ENCODE results near the gene TNS1.

The TNS1 gene

DNA sequence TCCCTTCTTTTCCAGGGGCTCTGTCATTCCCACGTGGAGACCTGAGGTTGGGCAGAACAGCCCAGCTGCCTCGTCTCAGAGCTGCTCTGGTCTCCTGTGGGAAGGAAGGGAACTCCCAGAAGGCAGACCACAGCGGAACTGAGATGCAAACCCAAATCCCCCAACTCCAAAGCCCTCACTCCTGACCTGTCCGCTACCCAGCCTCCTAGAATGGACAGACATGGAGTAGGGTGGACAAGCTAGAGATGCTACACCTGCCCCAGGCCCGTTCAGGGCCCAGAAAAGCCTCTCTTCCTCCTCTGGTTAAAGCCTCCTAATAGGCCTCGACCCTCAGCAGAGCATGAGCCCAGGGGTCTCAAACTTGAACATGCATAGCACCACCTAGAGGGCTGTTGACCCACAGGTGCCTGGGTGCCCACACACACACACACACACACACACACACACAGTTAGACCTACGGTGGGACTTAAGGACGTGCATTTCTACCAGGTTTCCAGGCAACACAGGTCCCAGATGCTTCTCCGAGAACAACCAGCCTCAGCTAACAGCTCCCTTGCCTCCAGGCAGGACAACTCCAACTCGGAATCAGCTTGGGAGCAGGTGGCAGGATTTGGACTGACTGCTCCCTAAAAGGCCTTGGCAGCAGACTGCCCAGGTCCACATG lies 93.5 kb downstream of the TNS1 start:
- no peak for DNase-seq

DNA sequence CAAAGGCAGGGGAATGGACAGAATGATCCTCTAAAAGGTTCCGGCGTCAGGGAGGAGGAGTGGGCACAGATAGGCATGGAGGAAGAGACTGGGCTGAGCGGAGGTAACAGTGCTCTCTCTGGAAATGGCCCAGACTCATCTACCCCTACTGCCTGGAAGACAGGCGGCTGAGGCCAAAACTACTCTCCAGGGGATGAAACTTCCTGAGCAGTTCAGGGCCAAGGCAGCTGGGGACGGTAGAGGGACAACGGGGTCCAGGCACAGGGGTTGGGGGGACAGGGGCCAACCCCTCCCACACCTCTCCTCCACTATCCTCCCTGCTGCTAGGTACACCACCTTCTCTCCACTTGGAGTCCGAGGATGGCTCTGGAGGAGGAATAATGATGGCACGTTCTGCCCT lies 94.3 kb downstream of the TNS1 start:
- DNase-seq: no peak

DNA sequence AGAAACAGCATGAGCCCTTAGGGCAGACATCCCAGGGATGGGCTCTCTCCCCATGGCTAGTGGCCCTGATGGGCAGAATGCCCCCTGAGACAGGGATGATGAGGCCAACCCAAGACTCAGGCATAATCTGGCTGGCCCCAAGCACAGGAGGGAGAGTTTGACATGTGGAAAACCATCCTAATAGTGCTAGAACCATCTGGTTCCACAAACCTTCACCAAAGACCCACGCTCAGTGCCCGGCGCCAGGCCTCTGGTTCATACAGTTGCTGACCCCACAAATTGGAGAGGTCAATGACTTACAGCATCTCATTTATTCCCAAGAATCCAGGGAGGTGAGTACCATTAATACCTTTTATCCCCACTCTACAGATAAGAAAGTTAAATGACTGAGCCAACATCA lies 95.5 kb downstream of the TNS1 start:
- no peak for DNase-seq

DNA sequence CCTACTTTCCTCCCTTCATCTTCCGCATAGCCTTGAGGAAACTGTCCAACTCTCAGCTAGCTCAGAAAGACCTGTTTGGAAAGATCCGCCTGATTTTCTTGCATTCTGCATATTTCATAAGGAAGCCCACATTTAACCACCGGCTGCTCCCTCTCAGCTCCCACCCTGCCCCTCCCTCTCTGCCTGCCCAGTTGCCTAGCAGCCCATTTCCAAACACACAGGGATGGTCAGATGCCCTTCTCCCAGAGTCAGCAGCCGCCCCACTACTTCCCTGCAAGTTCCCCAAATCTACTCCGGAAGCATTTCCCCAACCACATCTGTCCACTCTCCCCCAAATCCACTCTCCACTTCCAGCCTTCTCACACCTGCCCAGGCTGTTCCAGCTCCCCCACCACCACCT lies 96.0 kb downstream of the TNS1 start:
- no peak for DNase-seq

DNA sequence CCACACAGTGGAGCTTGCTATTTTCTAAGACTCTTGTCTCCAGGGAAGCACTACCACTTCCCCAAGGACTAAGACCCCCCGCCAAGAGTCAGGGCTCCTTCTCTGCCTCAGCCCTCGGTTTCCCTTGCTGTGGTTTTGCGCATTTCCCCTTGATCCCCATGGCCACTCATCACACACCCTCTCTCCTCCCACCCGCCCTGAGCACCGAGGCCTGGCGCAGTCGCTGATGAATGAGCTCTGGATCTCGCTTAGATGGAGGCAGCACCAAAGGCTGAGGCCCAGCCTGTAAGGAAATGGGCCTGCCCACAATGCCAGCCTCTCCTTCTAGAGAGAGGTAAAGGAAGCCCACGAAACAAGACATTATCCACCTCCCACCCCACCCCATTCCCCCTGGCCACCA lies 96.9 kb downstream of the TNS1 start:
- no peak for DNase-seq

DNA sequence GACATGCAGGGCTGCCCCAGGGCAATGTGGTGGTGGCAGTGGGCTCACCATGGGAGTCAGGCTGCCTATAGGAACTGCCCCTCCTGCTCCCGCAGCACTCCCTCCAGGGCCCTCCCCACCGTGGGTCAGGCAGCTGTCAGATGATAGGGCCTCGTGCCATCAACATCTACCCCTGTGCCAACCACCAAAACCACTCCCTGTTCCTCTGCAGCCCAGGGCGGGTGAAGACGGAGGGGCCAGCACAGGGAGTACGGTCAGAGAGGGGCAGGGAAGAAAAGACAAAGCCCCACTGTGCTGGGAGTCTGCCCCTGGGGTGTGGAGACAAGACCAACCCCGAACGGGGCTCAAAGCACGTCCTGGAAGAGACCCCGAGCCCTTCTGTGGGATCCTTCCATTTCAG lies 97.4 kb downstream of the TNS1 start:
- DNase-seq: no peak

DNA sequence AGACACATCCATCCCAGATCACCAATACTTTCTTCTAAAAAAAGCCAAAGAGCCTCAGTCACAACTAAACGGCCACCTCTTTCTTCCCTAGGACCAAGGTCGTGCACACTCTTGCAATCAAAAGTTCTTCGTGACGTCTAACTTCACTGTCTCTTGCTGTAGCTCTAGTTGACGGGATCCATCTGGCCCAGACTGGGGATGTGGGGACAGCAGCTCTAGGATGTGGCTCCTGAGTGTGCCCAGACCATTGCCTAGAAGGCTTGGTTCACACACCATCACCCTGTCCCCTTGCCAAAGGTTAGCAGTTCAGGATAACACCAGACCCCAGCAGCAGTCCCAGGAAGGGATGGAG lies 98.2 kb downstream of the TNS1 start:
- DNase-seq: no peak

DNA sequence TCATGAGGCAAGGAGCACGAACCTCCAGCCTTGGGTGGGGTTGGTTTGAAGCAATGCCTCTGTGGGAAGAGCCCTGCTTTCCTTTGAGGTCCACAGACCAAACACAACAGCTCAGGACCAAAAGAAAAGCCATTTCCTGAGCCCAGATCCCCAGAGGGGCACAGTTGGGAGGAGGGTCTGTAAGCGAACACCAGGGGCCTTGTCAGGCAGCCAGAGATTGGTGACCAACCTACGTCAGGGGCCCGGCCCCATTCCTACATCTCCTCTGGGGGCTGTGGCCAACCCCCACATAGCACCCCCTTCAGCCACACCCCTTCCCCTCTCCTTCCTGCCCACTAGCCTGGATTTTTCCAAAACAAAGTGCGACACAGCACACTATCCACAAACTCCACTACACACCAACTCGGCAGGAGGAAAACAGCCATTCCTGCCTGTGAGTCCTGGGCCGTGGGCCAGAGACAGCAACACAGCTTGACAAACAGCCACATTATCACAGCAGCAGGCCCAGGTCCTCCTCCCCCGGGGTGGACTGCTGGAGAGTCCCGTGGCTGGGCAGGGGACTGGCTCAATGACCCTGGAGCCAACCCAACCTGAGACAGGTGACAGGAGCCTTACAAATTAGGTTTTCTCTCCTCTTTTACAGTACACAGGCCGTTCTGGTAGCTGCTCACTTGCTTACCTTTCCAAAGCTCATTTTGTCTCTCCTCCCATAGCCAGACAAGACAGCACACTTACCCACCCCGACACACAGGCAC lies 98.8 kb downstream of the TNS1 start:
- DNase-seq: no peak

DNA sequence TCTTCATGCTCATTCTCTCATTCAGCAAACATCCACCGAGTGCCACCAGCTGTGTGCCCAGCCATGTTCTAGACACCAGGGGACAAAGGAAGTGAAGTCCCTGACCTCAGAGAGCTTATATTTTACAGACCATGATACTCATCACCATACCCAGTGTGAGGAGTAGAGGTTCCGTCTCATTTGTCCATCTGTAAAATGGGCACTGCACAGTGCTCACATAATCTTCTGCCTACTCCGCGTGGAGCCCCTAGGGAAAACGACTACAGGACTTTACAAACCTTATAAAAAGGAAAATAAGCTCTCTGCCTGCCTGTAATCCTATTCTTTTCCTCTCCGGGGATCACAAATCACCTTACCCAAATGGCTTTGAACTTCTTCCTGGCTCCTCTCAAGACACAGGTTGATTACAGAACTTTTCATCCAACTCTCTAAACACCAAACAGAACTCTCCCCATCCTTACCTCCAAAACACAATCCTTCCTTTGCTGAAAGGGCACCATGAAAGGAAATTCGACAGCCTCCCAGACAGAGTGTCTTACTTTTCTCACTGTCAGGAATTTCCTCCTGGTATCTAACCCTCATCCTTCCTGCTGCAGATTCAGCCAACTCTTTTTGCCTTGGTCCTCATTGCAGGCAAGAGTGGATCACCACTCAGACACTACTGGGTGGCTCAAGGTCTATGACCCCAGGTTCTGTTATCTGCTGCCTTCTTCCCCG lies 99.5 kb downstream of the TNS1 start:
- no peak for DNase-seq

DNA sequence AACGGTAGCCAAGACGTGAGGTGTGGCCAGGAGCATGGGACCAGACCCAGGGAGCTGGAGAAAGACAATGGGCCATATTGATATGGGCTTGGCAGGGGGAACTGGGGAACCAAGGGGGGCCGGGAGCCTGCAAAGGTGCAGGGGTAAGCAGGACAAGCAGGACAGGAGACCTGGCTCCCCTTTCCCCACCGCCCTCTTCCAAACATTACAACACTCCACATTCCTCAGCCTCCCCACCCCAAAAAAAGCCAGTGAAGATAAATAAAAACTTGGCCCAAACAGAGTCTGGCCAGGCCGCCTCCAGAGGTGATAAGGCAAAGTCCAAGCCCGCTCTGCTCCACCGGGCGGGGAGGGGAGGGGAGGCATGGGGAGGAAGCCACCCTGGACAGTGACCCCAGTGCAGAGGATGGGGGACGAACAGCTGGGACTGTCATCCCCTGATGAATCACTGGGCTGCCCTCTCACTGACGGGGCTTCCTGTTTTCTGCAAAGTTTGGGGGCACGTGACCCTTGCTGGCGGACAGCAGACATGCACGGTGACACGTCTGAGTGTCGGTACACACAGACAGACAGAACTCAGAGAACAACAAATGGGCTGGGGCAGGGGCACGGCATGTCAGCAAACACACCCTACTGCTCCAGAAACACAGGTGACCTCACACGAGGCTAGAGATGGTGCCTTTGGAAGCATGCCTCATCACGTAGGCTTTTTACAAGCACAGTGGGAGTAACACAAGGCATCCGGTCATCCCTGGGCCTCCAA lies 100.2 kb downstream of the TNS1 start:
- DNase-seq: no peak

DNA sequence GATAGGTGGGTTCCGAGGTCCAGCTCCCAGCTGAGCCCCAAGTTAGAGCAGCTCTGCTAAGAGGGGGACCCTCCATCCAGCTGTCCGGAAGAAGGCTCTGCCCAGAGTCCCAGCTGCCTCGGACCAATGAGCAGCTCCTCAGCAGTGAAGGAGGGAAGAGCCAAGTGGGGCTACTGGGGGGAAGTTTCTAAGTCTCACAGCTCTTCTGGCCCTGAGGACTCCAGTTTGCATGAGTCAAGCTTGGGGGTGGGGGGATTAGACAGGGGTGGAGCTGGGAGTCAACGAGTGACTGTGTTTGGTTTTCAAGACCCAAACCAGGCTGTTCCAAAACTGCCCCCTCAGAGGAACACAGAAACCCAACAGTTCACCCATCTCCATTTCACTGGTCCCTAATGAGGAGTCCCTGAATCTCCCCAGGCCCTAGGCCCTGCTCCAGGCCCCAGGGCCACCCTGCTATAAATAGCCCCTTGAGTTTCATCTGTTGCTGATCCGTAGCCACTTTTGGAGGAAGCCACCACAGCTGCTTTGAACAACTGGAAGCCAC lies 100.9 kb downstream of the TNS1 start:
- DNase-seq: no peak

DNA sequence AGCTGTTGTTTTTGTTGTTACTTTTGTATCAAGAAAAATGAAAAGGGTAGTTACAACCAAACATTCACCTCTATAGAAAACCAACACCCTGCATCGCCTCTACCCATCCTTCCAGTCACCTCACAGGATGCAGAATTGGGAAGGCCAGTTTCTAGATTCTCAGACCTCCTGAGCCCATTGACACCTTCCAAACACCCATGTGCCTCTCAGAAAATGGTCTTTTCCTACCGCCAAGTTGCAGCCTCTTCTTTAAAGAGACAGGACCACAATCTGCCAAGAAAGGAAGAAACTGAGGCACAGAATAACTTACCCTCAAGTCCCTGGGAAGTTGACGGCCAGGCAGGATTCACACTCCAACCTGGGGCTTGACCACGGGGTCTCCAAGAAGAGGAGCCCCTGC lies 101.4 kb downstream of the TNS1 start:
- no peak for DNase-seq

DNA sequence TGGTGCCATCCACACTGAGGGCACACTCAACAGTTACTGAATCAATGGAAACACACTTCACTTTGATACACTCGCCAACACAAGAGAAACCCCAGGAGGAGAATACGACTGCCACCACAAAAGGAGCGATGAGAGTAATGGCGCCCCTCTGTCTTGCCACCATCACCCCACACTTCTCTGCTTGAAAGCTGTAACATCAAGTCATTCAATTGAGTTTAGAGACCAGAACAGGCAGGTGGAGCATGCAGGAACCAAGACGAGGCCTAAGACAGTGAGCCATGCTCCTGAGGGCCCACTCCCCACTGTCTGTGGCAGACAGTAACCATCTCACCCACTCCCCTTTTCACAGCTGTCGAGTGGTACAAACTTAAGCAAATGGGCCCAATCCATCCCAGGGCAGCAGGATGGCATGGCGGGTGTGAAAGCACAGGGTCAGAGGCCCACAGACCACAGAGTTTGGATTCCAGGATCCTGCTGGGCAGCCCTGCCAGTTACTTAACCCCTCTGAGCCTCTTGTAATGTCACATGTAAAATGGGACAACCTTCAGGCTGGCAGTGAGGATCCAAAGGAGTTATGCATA lies 101.9 kb downstream of the TNS1 start:
- no peak for DNase-seq

DNA sequence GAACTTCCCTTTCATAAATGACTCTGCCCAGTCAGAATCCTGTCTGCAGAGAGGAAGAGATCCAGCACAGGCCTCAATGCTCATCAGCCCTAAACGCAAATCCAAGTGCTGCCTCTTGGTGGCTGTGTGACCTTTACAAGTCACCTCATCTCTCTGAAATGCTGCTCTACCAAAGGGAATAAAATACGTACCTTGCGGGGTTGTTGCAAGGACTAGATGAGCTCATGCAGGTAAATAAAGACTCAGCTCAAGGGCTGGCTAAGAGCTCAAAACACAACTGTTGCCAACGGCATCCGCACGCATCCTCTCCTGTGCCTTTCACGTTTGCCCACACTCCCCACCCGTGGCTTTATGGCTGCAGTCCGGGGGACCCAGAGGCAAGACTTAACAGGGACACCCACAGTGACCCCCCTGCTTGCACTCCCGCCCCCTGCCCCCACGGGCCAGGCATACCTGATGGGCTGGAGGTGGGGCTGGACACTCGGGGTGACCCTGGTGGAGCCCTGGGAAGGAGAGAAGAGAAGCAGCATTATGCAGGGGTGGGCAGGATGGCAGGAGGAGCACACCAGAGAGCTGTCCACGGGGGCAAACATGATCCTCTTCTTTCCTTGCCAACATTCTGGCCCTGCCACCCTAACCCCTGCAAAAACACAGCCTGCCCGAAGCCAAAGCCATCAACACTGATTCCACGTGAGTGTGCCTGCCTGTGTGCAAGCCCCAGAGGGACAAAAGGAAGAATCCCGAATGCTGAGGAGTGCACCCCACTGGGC lies 102.6 kb downstream of the TNS1 start:
- DNase-seq: no peak

DNA sequence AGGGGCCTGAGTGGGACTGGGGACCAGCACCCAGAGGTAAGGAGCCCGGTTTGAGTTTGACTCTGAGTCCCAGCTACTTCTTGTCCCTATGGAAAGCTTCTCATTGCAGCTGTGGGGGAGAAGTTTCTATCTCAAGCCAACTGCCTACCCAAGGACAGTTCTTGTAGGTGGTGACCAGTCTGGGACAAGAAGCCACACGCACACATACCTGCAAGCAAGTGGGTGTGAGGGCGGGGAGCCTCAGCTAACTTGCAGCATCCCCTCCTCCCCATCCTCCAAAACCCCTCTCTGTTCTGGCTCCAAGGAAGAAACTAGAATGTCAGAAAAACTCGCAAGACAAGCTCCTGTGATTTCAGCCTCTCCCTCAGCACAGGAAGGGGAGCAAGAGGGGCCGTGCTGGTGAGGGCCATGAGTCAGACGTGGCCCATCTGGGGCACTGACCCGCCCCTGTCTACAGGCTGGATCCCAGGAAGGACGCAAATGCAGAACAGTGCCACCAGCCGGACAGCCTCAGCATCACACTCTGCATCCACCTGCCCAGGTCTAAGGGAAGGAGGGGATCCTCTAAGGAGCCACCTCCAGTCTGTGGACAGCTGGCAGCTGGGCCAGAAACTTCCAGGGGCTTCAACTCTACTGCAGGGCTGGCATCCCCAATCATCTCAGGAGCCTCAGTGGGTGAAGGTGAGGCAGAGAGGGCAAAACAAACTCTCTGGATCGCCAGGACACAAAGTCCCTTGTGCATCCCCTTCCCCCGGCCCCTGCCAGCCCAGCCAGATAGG lies 103.4 kb downstream of the TNS1 start:
- peak; percentile 15 for DNase-seq

DNA sequence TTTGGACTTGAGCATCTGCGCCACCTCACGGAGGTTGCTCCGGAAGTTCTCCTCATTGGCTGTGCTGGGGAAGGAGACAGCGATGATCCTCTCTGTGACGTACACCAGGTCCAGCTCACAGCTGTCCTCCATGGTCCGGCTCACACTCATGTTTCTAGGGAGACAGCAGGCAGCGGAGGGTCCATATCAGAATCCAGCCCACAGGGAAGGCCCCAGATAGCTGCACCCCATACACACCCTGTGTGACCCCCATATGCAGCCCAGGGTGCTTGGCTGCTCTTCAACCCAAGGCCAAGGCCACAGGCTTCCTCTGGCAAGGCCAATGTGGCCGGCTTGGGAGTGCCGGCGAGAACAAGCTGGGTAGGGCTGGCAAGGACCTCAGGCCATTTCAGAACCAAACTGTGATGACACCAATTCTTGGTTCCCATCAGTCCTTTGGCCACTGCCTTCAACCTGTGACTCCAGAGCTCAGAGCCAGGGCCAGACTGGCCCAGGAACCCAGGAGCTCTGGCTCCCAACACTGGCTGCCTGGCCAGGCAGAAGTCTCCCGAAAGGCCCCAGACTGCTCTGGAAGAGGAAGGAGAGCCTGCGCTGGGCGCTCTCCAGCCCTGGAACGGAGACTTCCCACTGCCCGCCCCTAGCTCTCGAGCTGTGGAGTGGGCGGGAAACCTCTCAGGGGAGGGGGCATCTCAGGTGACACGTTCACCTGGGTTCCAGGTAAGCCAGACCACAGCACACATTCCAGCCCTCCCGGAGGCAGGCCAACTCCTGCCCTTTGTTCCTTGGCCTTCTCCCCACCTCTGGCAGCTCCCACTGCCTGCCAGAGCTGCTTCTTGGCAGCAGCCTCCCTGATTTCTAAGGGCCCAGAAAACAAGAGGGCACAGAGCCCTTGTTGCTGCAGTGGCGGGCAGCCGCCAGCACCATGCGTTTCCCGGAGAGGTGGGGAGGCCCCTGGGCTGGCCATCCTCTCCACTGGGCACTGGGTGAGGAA lies 104.7 kb downstream of the TNS1 start:
- no peak for DNase-seq

DNA sequence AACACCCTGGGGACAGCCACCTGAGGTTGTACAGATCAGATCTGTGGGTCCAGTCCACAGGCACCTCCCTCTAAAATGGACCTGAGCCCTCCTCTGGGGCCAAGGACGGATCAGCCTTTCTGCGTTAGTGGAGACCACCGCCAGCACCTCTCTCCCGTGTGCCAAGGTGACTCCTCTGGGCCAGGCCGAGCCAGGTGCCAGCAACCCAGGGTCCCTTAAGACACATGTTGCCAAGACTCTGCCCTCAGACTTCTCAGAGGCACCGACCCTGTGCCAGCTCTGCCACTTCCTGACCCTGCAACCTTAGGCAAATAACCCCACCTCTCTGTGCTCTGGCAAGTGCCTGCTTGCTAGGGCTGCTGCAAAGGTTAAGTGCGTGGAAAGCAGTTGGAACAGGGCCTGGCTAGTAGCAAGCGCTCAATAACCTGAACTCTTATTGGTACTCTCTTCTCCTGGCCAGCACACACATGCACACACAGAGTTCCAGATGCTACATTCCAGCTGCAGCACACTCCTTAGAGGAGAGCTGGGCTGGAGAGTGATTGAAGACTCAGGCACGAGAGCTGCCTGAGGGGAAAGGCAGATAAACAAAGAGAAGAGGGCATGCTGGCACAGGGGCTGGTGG lies 105.6 kb downstream of the TNS1 start:
- DNase-seq: no peak

DNA sequence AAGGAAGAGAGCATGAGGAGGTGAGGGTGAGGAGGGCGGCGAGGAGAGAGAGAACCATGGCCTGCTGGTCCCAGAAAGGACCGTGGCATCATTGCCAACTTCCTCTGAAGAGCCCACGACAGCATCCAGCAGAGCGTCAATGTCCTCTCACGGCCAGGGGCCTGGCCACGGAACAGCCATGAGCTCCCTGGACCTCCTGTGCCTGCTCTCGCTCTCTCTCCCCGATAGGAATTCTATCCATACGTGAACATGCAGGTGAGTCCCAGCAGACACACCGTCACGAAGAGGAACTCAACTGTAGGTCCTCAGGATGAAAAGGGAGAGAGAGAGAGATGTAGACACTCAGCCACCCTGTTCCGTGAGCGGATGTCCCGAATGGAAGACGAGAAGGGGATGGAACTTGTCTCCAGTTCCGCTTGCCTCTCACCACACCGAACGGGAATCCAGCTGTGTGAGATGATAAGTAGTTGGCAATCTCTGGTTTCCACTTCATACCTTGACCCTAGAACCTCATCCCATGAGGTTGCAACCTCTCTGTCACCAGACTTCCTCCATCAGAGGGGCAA lies 107.6 kb downstream of the TNS1 start:
- no peak for DNase-seq

DNA sequence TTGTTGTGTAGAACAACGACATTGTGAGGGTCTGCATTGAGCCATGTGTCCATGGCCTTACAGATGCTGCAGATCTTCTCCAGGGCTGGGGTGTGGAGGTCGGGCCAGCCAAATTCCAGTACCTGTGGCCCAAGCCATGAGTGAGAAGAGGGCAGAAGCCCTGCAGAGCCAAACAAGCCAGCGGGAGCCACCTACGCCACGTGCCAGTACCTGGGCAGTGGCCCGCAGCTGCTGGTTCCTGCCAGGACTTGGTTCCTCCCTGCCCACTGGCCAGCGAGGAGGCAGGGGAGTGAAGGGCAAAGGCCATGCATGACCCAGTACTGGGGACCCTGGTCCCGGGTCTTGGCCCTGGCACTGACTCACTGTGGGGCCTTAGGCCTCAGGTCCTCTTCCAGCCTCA lies 109.4 kb downstream of the TNS1 start:
- no peak for DNase-seq

Measured in NCI-H69 (cell line).